ENCODE data around the gene TNFRSF6B. TPM values are rescaled to one million over a fixed set of nuclear protein-coding genes. Genes with fewer than 3 reads are reported as not detected.

The TNFRSF6B gene
- total and polyA plus RNA-seq, 7 donors = 1.2 to 186 (median 4.8) TPM

DNA sequence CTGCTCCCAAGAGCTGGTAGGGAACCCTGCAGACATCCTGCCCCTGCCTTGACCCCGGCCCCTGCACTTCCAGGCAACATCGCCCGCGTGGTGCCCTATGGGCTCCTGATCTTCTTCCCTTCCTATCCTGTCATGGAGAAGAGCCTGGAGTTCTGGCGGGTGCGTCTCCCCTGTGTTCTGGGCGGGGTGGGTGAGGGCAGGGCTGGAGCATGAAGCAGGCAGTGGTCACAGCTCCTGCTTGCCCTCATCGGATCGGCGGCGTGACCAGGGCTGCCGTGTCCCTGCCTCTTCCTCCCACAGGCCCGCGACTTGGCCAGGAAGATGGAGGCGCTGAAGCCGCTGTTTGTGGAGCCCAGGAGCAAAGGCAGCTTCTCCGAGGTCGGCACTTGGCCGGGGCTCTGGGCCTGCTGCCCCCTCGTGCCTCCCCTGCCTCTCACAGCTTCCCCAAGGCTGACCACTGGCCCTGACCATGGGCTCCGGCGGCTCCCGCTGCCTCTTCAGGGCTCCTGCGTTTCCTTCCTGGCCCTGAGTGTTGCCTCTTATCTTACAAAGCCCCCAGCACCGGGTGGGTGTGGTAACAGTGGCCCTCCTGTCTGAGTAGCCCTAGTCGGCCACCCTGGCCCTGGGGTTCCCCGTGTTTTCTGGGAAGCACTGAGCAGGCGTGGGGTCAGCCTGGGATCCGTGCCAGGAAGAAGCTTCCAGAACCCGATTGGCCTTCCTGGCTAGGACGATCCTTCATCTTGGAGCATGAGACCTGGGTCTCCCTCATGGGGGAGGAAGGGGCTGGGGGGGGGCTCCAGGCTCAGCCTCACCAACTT, 8.0 kb upstream of the TNFRSF6B start:
- intact Hi-C loops (cut with DNase I) = no loop called here
- H3K4me1 ChIP-seq = peaks cover 2 to 33% (median 30%) of the 10 kb centered on the region in 4 donors
- H3K27ac ChIP-seq = peak overlapping the region; percentile 48 to 87 (median 74)
- 85 to 90% methylated on average over 31 of the region's 31 CpGs for WGBS, 2 donors
- no peaks in the 10 kb centered on the region for H3K27me3 ChIP-seq
- DNase-seq = no peak
- TF ChIP-seq POLR2A (IDR thresholded peaks at IDR 0.05) (no peak), POLR2AphosphoS5 (IDR thresholded peaks at IDR 0.05) (peak in 1 of 4 donors; percentile 27)
- no peak overlapping the region for H3K4me3 ChIP-seq
- no peaks in the 10 kb centered on the region for H3K9me3 ChIP-seq
- H3K36me3 ChIP-seq = peaks cover 0 to 5% (median 0%) of the 10 kb centered on the region in 4 donors

DNA sequence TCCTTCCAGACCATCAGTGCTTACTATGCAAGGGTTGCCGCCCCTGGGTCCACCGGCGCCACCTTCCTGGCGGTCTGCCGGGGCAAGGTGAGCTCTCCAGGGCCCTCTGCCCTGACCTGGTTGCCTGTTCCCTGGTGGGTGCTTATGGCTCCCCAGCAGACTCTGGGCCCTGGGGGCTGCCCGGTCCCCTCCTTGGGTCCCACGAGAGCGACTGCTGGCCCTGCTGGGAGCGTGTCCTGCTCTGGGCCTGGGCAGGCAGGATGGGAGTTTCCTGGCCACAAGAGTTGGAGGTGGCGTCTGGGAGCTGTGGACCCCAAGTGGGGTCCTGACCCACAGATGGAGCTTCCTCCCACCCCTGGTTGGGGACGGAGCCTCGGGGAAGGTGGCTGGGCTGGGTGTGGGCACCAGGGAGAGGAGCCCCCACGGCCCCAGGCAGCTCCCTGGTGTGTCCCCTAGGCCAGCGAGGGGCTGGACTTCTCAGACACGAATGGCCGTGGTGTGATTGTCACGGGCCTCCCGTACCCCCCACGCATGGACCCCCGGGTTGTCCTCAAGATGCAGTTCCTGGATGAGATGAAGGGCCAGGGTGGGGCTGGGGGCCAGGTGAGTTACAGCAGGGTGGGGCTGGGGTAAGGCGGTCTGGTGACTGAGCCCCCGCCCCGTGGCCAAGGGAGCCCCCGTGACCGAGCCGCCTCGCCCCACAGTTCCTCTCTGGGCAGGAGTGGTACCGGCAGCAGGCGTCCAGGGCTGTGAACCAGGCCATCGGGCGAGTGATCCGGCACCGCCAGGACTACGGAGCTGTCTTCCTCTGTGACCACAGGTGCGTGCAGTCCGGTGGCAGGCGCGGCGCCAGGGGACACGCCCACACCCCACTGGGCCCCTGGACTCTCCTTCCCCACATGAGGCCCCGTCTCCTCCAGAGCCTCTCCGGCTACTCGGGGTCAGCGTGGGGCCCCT, 7.1 kb upstream of the TNFRSF6B start:
- no peak for DNase-seq
- Histone ChIP-seq H3K36me3 (peaks cover 0 to 8% (median 7%) of the 10 kb centered on the region in 4 donors), H3K4me1 (peaks cover 2 to 32% (median 30%) of the 10 kb centered on the region in 4 donors), H3K27ac (peak overlapping the region in 2 of 4 donors; percentile 73 to 87), H3K9me3 (no peaks in the 10 kb centered on the region), H3K27me3 (no peaks in the 10 kb centered on the region), H3K4me3 (no peak overlapping the region)
- intact Hi-C loops (cut with DNase I) = no loop called here
- TF ChIP-seq CTCF (IDR thresholded peaks at IDR 0.05) = no peak
- no peak for TF ChIP-seq EP300 (IDR thresholded peaks at IDR 0.05)
- peak in 1 of 4 donors; percentile 15 for TF ChIP-seq POLR2AphosphoS5 (IDR thresholded peaks at IDR 0.05)
- WGBS, 2 donors = 48 to 87% methylated on average over 44 of the region's 44 CpGs

DNA sequence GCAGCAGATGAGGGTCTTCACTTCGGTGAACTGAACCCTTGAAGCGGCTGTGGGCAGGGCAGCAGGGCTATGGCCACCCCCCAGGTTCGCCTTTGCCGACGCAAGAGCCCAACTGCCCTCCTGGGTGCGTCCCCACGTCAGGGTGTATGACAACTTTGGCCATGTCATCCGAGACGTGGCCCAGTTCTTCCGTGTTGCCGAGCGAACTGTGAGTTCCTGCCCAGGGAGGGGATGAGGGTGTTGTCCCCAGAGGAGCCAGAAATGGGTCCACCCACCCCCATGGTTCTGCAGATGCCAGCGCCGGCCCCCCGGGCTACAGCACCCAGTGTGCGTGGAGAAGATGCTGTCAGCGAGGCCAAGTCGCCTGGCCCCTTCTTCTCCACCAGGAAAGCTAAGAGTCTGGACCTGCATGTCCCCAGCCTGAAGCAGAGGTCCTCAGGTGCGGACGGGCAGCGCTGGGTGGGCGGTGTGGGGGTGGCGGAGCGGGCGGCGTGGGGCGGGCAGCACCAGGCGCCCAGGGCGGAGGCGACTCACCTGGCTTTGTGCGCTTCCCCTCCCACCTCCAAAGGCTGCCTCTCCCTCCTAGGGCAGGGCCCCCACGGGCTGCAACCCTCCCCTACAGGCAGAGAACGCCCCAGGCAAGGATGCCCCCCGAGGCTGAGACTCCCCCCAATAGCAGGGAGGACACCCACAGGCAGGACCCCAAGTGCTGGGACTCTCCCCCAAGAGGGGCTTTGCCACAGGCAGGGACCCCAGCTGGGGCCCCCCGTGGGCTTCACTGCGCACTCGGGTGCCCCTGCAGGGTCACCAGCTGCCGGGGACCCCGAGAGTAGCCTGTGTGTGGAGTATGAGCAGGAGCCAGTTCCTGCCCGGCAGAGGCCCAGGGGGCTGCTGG, 6.2 kb upstream of the TNFRSF6B start:
- DNase-seq = no peak
- no peaks in the 10 kb centered on the region for H3K27me3 ChIP-seq
- peaks cover 2 to 32% (median 29%) of the 10 kb centered on the region in 4 donors for H3K4me1 ChIP-seq
- H3K27ac ChIP-seq = peak overlapping the region in 2 of 4 donors; percentile 19 to 73
- no peaks in the 10 kb centered on the region for H3K9me3 ChIP-seq
- peaks cover 3 to 18% (median 10%) of the 10 kb centered on the region in 4 donors for H3K36me3 ChIP-seq
- WGBS, 2 donors = 47 to 87% methylated on average over 40 of the region's 40 CpGs
- no peak overlapping the region for H3K4me3 ChIP-seq
- TF ChIP-seq POLR2AphosphoS5 (IDR thresholded peaks at IDR 0.05) (peak in 1 of 4 donors; percentile 13), EP300 (IDR thresholded peaks at IDR 0.05) (no peak), CTCF (IDR thresholded peaks at IDR 0.05) (no peak), POLR2A (IDR thresholded peaks at IDR 0.05) (no peak)
- intact Hi-C loops (cut with DNase I) = no loop called here

DNA sequence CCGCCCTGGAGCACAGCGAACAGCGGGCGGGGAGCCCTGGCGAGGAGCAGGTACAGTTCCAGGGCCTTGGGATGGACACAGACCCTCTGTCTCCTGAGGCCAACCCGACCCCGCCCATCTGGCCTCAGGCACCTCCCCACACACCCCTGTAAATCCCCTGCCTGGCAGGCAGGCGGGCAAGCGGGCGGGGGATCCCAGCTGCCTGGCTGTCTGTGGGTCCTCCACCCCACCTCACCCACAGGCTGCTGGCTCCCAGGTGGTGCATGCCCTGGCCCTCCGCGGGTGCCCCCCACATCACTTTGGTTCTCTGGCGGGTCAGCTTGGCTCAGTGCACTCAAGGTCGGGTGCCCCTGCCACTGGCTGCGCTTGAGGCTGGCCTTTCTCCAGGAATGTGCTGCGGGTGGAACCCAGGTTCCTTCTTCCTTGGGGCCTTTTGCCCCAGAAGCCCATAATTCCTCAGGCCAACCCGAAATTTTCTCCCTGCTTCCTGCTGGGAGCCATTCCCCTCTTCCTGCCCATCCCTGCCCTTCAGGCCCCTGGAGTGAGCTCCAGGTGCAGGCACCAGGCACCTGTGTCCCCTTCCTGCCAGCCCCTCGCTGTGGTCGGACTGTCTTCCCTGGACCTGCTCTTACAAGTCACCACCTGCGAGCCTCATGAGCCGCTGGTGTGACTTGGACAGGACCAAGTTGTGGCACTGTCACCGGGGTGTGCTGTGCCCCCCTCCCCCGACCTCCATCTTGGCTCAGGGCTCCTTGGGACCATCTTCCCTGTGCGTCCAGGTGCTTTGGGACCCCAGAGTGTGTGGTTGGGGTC, 5.3 kb upstream of the TNFRSF6B start:
- no peaks in the 10 kb centered on the region for H3K9me3 ChIP-seq
- peak; percentile 70 for DNase-seq
- intact Hi-C loops (cut with DNase I) = no loop called here
- H3K4me3 ChIP-seq = no peak overlapping the region
- peaks cover 2 to 29% (median 23%) of the 10 kb centered on the region in 4 donors for H3K4me1 ChIP-seq
- H3K27me3 ChIP-seq = no peaks in the 10 kb centered on the region
- TF ChIP-seq CTCF (IDR thresholded peaks at IDR 0.05) (no peak), POLR2AphosphoS5 (IDR thresholded peaks at IDR 0.05) (peak in 1 of 4 donors; percentile 3)
- peaks cover 6 to 24% (median 11%) of the 10 kb centered on the region in 4 donors for H3K36me3 ChIP-seq
- 28 to 72% methylated on average over 24 of the region's 24 CpGs for WGBS, 2 donors
- H3K27ac ChIP-seq = peak overlapping the region; percentile 7 to 26 (median 18)
